ENCODE data around the gene MIS18A. TPM values are rescaled to one million over a fixed set of nuclear protein-coding genes. Genes with fewer than 3 reads are reported as not detected.

Gene MIS18A, protein sequence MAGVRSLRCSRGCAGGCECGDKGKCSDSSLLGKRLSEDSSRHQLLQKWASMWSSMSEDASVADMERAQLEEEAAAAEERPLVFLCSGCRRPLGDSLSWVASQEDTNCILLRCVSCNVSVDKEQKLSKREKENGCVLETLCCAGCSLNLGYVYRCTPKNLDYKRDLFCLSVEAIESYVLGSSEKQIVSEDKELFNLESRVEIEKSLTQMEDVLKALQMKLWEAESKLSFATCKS
- total RNA-seq, result 13.2 TPM

DNA sequence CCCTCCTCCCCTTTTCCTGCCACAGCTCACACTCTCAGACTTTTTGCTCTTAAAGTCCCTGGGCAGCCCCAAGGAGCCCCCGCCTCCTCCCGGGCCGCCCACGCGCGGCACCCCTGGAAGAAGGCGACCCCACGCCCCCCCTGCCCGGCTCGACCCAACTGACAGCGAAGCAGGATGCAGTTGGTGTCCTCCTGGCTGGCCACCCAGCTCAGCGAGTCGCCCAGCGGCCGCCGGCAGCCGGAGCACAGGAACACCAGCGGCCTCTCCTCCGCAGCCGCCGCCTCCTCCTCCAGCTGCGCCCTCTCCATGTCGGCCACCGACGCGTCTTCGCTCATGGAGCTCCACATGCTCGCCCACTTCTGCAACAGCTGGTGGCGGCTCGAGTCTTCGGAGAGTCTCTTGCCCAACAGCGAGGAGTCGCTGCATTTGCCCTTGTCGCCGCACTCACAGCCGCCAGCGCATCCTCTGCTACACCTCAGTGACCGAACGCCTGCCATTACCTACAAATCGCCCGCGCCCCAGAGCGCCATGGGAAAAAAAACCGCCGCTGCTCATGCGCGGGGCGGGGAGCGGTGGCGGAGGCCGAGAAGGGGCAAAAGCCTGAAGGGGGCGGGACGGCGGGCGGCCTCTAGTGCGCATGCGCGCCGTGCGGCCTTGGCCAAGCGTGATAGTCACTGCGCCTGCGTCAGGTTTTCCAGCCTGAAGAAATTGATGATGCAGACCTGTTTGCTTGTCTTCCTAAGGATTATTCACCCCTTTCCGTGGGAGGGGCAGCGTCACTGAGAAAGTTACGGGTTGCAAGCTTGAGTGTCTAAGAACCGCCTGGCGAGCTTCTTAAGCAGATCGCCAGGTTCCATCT lies at the start of gene MIS18A:
TSS of gene MIS18A (minus strand) at position 532 of the 859 bp plus-strand sequence. CDS start at position 497, 35 bp downstream.

DNA sequence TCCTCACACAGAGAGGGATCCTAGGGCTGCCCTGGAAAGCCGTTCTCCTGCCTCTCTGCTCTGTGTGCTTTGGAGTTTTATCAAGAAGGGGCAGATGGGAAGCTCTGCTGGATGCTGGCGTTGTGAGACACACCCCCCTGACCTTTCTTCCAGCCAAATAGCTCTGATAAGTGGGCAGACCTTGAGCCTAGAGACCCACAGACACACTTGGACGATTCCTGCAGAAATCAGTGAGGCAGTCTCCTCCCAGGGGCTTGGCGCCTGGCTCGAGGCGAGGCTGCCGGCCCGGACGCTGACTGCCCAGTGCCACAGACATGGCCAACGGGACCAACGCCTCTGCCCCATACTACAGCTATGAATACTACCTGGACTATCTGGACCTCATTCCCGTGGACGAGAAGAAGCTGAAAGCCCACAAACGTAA lies 19.8 kb upstream of the MIS18A start, which contains the start of gene MRAP:
TSS of gene MRAP (plus strand) at position 198 of the 424 bp plus-strand sequence. CDS start at position 315, 117 bp downstream.

Other genes starting within 250 kb of the MIS18A start
- gene MRAP, start 19.8 kb upstream of the MIS18A start, total RNA-seq, result not detected
- gene URB1, start 114.0 kb upstream of the MIS18A start, total RNA-seq, result 17.9 TPM
- 6.5 TPM for gene EVA1C, start 133.7 kb upstream of the MIS18A start, total RNA-seq

Data from camera-type eye (tissue), 1 donor.